ENCODE data around the gene KMT2E.
A peak's percentile ranks its signal among the peaks of the same experiment; 100 is the strongest.

Gene KMT2E

DNA sequence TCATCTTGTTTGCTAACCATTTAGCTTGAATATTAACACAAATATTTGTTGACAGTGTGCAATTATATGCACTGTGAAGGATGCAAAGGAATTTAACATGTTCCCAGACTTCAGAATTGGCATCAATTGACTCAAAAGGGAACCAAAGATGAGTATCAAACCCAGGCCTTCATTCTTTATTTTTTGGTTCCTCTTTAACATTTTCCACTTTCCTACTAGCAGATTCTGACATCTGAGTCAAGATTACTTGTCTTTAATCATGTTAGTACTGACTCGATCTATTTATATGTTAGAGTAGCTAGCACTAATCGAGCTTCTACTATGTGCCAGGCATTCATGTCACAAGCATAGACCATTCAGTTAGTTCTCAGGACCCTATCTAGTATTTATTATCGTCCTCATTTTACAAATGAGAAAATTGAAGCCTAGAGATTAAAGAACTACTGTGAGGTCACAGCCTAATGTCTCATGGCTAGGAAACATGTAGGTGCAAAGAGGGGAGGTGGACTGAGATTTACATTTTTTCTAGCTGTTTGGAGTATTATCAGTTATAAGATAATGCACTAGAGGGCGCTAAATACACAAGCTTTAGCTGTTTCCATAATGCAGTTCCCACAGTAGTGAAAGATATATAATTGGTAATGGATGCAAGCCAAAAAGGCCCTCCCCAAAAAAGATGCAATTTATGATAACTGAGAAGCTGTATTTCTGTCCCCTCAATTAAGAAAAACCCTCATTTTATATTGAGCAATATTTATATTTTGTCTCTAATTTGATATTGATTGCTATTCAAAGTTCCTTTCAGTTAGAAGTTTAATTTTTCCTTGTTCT, 32.9 kb upstream of the KMT2E start:
- Histone ChIP-seq H3K4me2 (ENCODE audit: low read length) (no peak overlapping the region; the same call in 1 of the 2 replicates), H3K4me1 (ENCODE audit: insufficient read depth, low read length, severe bottlenecking) (peaks cover 68% of the 10 kb centered on the region), H3K27me3 (ENCODE audit: insufficient read depth, low read length) (no peaks in the 10 kb centered on the region), H3K36me3 (ENCODE audit: insufficient read depth, low read length) (peaks cover 8% of the 10 kb centered on the region; the same call in 1 of the 2 replicates), H2AFZ (ENCODE audit: low read length) (no peak overlapping the region), H3K4me3 (ENCODE audit: low read depth, low read length, poor library complexity, severe bottlenecking) (no peak overlapping the region), H3K9me2 (ENCODE audit: low read depth, low read length) (no peaks in the 10 kb centered on the region), H4K20me1 (ENCODE audit: insufficient read depth, low read length) (no peaks in the 10 kb centered on the region), H3F3A (ENCODE audit: insufficient read depth, low read length) (peaks cover 23% of the 10 kb centered on the region; the same call in 1 of the 2 replicates), H3K79me2 (ENCODE audit: insufficient read depth, low read length) (peaks cover 29% of the 10 kb centered on the region), H3K9ac (ENCODE audit: low read length) (no peak overlapping the region; the same call in 1 of the 2 replicates), H3K27ac (ENCODE audit: low read depth, low read length, poor library complexity, severe bottlenecking) (peak overlapping the region; percentile 92), H3K9me3 (ENCODE audit: low read length) (no peaks in the 10 kb centered on the region)
- no peak for TF ChIP-seq EZH2 (IDR thresholded peaks at IDR 0.05; ENCODE audit: borderline replicate concordance, low read length)
- TF ChIP-seq, protein P1, sequence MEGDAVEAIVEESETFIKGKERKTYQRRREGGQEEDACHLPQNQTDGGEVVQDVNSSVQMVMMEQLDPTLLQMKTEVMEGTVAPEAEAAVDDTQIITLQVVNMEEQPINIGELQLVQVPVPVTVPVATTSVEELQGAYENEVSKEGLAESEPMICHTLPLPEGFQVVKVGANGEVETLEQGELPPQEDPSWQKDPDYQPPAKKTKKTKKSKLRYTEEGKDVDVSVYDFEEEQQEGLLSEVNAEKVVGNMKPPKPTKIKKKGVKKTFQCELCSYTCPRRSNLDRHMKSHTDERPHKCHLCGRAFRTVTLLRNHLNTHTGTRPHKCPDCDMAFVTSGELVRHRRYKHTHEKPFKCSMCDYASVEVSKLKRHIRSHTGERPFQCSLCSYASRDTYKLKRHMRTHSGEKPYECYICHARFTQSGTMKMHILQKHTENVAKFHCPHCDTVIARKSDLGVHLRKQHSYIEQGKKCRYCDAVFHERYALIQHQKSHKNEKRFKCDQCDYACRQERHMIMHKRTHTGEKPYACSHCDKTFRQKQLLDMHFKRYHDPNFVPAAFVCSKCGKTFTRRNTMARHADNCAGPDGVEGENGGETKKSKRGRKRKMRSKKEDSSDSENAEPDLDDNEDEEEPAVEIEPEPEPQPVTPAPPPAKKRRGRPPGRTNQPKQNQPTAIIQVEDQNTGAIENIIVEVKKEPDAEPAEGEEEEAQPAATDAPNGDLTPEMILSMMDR (IDR thresholded peaks at IDR 0.05; ENCODE audit: low read length) = peak; percentile 92

DNA sequence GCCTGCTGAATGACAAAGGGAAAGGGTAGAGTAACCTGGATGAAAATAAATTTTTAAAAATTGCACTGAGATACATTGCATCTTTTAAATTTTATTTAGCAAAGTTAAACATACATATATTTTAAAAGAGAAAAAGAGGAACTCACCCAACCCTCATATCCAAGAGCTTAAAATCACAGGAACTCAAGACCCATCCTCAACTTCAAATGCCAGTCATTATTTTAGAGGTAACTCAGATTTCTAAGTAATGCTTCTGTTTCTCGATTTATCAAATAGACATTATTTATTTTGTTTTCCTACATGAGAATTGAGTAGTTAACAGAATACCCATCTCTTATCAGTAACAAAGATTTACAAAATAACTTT, 32.4 kb upstream of the KMT2E start:
- TF ChIP-seq EZH2 (IDR thresholded peaks at IDR 0.05; ENCODE audit: borderline replicate concordance, low read length) = no peak
- TF ChIP-seq, protein P1 (IDR thresholded peaks at IDR 0.05; ENCODE audit: low read length) = no peak
- H3K27me3 ChIP-seq (ENCODE audit: insufficient read depth, low read length) = no peaks in the 10 kb centered on the region
- peak overlapping the region; percentile 92 for H3K27ac ChIP-seq (ENCODE audit: low read depth, low read length, poor library complexity, severe bottlenecking)
- H3K36me3 ChIP-seq (ENCODE audit: insufficient read depth, low read length) = peaks cover 13% of the 10 kb centered on the region; the same call in 1 of the 2 replicates
- no peak overlapping the region for H2AFZ ChIP-seq (ENCODE audit: low read length)
- no peaks in the 10 kb centered on the region for H4K20me1 ChIP-seq (ENCODE audit: insufficient read depth, low read length)
- peak overlapping the region; percentile 5; the same call in 1 of the 2 replicates for H3K9ac ChIP-seq (ENCODE audit: low read length)
- no peaks in the 10 kb centered on the region for H3K9me3 ChIP-seq (ENCODE audit: low read length)
- H3F3A ChIP-seq (ENCODE audit: insufficient read depth, low read length) = peaks cover 23% of the 10 kb centered on the region; the same call in 1 of the 2 replicates
- H3K4me3 ChIP-seq (ENCODE audit: low read depth, low read length, poor library complexity, severe bottlenecking) = no peak overlapping the region
- H3K4me2 ChIP-seq (ENCODE audit: low read length) = peak overlapping the region; percentile 93; the same call in 1 of the 2 replicates
- peaks cover 68% of the 10 kb centered on the region for H3K4me1 ChIP-seq (ENCODE audit: insufficient read depth, low read length, severe bottlenecking)
- no peaks in the 10 kb centered on the region for H3K9me2 ChIP-seq (ENCODE audit: low read depth, low read length)
- peaks cover 31% of the 10 kb centered on the region for H3K79me2 ChIP-seq (ENCODE audit: insufficient read depth, low read length)

- Histone ChIP-seq H3K79me2 (ENCODE audit: insufficient read depth, low read length) (peaks cover 31% of the 10 kb centered on the region), H3K4me2 (ENCODE audit: low read length) (peak overlapping the region; percentile 93), H4K20me1 (ENCODE audit: insufficient read depth, low read length) (0 out of 2 replicates have a peak, but pooled peaks cover under 1% of the 10 kb centered on the region), H3K9me3 (ENCODE audit: low read length) (no peaks in the 10 kb centered on the region), H3K4me1 (ENCODE audit: insufficient read depth, low read length, severe bottlenecking) (peaks cover 60% of the 10 kb centered on the region), H3K9me2 (ENCODE audit: low read depth, low read length) (no peaks in the 10 kb centered on the region), H3K36me3 (ENCODE audit: insufficient read depth, low read length) (peaks cover 13% of the 10 kb centered on the region; the same call in 1 of the 2 replicates), H3K27ac (ENCODE audit: low read depth, low read length, poor library complexity, severe bottlenecking) (peak overlapping the region; percentile 92), H3K4me3 (ENCODE audit: low read depth, low read length, poor library complexity, severe bottlenecking) (peak overlapping the region; percentile 72), H3K9ac (ENCODE audit: low read length) (peak overlapping the region; percentile 87), H3K27me3 (ENCODE audit: insufficient read depth, low read length) (no peaks in the 10 kb centered on the region), H2AFZ (ENCODE audit: low read length) (no peak overlapping the region), H3F3A (ENCODE audit: insufficient read depth, low read length) (peaks cover 23% of the 10 kb centered on the region; the same call in 1 of the 2 replicates)
- TF ChIP-seq, protein P1 (IDR thresholded peaks at IDR 0.05; ENCODE audit: low read length) = no peak
- no peak for TF ChIP-seq EZH2 (IDR thresholded peaks at IDR 0.05; ENCODE audit: borderline replicate concordance, low read length)
These were observed 31.5 kb upstream of the KMT2E start for GRCh38 chr7:104982308-104983075.
